Naive thymus-derived CD8-positive, alpha-beta T cell (primary cell): ENCODE measurements around the gene CASS4. TPM values are rescaled to one million over a fixed set of nuclear protein-coding genes. Genes with fewer than 3 reads are reported as not detected.

Experiments used
- ATAC-seq, 2 donors: fragments of 150-1000 bp; cut with Tn5 transposase in 1 of 2; sonication (Bioruptor Pico), chemical (Tn5 transposase) in 1 of 2; 1 replicate in 1 of 2; 2 replicates in 1 of 2; pipeline ENCODE4 v1.10.0; 2021; ENCODE audit warnings: mild to moderate bottlenecking in 2 of 2, moderate library complexity in 2 of 2
- POLR2A ChIA-PET: fragments of 350-600 bp; sonication (Branson Sonifier 250); formaldehyde crosslinking; loops from one replicate; lab custom pipeline; 2021; ENCODE audit warnings: antibody characterized with exemption; lab: Charles Lee
- DNase-seq, 10 donors: peaks; one replicate each; pipeline versions ENCODE4 v3.0.0 to v3.0.0-alpha.2; 2020 to 2022
- H3K27ac Mint-ChIP-seq, 10 donors: one replicate each; pipeline ENCODE4 v1.8.0; 2020 to 2022; ENCODE audit warnings: mild to moderate bottlenecking in 10 of 10, mixed read lengths in 10 of 10, moderate library complexity in 4 of 10, inconsistent platforms in 1 of 10
- H3K27me3 Mint-ChIP-seq, 5 donors: one replicate each; pipeline ENCODE4 v1.8.0; 2021 to 2022; ENCODE audit warnings: mixed read lengths in 5 of 5
- H3K36me3 Mint-ChIP-seq, 3 donors: one replicate each; pipeline ENCODE4 v1.8.0; 2020 to 2022; ENCODE audit warnings: mixed read lengths in 3 of 3, mild to moderate bottlenecking in 2 of 3, inconsistent platforms in 1 of 3
- H3K4me1 Mint-ChIP-seq, 4 donors: one replicate each; pipeline ENCODE4 v1.8.0; 2021 to 2022; ENCODE audit warnings: mixed read lengths in 4 of 4
- H3K4me3 Mint-ChIP-seq, 10 donors: one replicate each; pipeline ENCODE4 v1.8.0; 2020 to 2022; ENCODE audit warnings: mild to moderate bottlenecking in 10 of 10, mixed read lengths in 10 of 10, moderate library complexity in 6 of 10, inconsistent platforms in 1 of 10
- H3K9me3 Mint-ChIP-seq, 9 donors: one replicate each; pipeline ENCODE4 v1.8.0; 2020 to 2022; ENCODE audit warnings: mixed read lengths in 9 of 9, mild to moderate bottlenecking in 3 of 9, inconsistent platforms in 1 of 9, moderate library complexity in 1 of 9
- polyA plus RNA-seq, 3 donors: library from polyadenylated mRNA; unstranded; fragments of 300-500 nt; fragmentation: Illumina TruSeq; gene quantifications; one replicate each; pipeline ENCODE4 v1.2.3, GENCODE V29; 2021
- total RNA-seq, 8 experiments: library from RNA in 2 of 8; stranded (reverse) in 2 of 8; gene quantifications; one replicate each; pipeline ENCODE4 v1.2.3 and lab custom pipeline; 2021 to 2026

CASS4 gene, protein sequence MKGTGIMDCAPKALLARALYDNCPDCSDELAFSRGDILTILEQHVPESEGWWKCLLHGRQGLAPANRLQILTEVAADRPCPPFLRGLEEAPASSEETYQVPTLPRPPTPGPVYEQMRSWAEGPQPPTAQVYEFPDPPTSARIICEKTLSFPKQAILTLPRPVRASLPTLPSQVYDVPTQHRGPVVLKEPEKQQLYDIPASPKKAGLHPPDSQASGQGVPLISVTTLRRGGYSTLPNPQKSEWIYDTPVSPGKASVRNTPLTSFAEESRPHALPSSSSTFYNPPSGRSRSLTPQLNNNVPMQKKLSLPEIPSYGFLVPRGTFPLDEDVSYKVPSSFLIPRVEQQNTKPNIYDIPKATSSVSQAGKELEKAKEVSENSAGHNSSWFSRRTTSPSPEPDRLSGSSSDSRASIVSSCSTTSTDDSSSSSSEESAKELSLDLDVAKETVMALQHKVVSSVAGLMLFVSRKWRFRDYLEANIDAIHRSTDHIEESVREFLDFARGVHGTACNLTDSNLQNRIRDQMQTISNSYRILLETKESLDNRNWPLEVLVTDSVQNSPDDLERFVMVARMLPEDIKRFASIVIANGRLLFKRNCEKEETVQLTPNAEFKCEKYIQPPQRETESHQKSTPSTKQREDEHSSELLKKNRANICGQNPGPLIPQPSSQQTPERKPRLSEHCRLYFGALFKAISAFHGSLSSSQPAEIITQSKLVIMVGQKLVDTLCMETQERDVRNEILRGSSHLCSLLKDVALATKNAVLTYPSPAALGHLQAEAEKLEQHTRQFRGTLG
- total RNA-seq (10 to 100 TPM; 11.6 to 12.9 TPM), polyA plus RNA-seq (10 to 100 TPM in 1 of 3 donors, 1 to 10 TPM in 2; 5.5 to 11.2 (median 7.1) TPM), total RNA-seq (lab: John Stamatoyannopoulos, UW) (3.2 to 45.8 (median 18.1) reads per million in 6 experiments)

DNA sequence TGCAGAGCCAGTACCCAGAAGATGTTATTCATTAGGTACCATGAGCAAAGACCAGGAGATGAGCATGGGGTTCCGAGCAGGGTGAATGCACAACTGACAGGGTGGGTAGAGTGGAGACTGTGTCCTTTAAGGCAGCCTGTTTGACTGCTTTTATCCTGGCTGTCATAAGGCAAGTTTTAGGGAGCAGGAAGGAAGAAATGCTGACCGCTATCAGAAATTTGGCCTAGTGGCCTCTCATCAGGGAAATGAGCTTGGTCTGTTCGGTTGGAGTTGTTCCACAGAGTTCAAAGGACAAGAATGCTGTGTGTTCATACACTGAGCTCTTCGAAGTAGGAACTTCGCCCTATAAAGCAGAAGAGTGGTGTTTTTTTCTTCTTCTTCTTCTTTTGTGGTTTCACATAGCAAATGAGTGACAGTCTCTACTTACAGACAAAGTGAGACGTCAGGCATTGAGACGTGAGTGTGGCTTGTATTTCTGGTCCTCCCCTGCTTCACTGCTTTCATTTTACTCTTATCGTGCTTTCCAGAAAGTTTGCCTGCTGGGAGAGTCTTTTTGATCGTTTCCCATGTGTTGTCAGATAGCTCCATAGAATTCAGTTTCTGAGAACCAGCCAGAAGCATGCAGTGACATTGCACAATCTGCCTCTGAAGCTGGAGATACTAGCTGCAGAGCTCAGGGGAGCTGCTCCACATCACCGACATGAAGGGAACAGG lies at the start of gene CASS4:
TSS of gene CASS4 (plus strand) at position 502 of the 714 bp plus-strand sequence. CDS start at position 701, 199 bp downstream.
- Mint-ChIP-seq H3K9me3 (no peaks in the 10 kb centered on the region), H3K4me3 (peak within 1 kb of the TSS; percentile 88 to 98 (median 94)), H3K36me3 (peaks cover 0 to 15% (median 4%) of the 10 kb centered on the region in 3 donors), H3K27me3 (no peaks in the 10 kb centered on the region), H3K27ac (peak within 1 kb of the TSS; percentile 94 to 99 (median 98)), H3K4me1 (peaks cover 26 to 63% (median 62%) of the 10 kb centered on the region in 4 donors)
- ATAC-seq: peak; percentile 86 to 87
- peak in 8 of 10 donors; percentile 36 to 79 (median 64) for DNase-seq
- POLR2A ChIA-PET: interaction anchor here (1.0 to 3.2 kb wide), 13 partner anchors 10 to 60 kb away, joined by 3 to 34 read pairs (median 4); partner anchors contain the start of genes AURKA, CSTF1, FAM210B and RTF2

GRCh38 chr20:56362833-56363413 lies 49.1 kb upstream of the CASS4 start:
- DNase-seq: no peak
- POLR2A ChIA-PET: no interaction called here
- peaks cover 7 to 24% (median 17%) of the 10 kb centered on the region in 4 donors for H3K4me1 Mint-ChIP-seq
- H3K36me3 Mint-ChIP-seq: peaks cover 5 to 30% (median 17%) of the 10 kb centered on the region in 3 donors
- ATAC-seq: no peak
- H3K9me3 Mint-ChIP-seq: no peaks in the 10 kb centered on the region
- H3K4me3 Mint-ChIP-seq: no peak overlapping the region
- peak overlapping the region in 1 of 10 donors; percentile 12 for H3K27ac Mint-ChIP-seq
- H3K27me3 Mint-ChIP-seq: no peaks in the 10 kb centered on the region

DNA sequence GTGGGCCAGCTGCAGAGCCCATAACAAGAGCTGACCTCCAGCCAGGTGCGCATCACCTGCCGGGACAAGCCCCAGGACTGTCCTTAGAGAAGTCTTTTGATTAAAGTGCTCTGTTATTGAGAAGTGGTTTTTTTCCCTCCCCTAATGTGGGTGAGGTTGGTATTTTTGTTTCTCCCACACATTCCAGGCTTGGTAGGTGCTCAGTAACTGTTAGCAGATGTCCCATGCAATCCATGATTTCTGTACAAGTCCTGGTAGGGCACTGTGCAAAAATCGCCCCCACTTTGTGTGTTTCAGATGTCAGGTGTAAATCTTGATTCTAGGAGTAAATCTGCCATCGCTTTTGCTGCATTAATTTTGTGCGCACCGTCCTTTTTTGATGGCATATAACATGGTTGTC lies 48.6 kb upstream of the CASS4 start:
- H3K4me1 Mint-ChIP-seq: peaks cover 7 to 19% (median 15%) of the 10 kb centered on the region in 4 donors
- peak overlapping the region in 1 of 10 donors; percentile 10 for H3K4me3 Mint-ChIP-seq
- DNase-seq (no peak), ATAC-seq (no peak)
- no peaks in the 10 kb centered on the region for H3K27me3 Mint-ChIP-seq
- no peaks in the 10 kb centered on the region for H3K9me3 Mint-ChIP-seq
- H3K27ac Mint-ChIP-seq: no peak overlapping the region
- POLR2A ChIA-PET: no interaction called here
- peaks cover 5 to 34% (median 17%) of the 10 kb centered on the region in 3 donors for H3K36me3 Mint-ChIP-seq

- Mint-ChIP-seq H3K4me3 (no peak overlapping the region), H3K27me3 (no peaks in the 10 kb centered on the region), H3K27ac (no peak overlapping the region), H3K9me3 (no peaks in the 10 kb centered on the region), H3K36me3 (peaks cover 5 to 34% (median 19%) of the 10 kb centered on the region in 3 donors), H3K4me1 (peaks cover 0 to 6% (median 0%) of the 10 kb centered on the region in 4 donors)
- ATAC-seq (no peak), DNase-seq (no peak)
- POLR2A ChIA-PET: no interaction called here
Measured at GRCh38 chr20:56368351-56369134, 43.5 kb upstream of the CASS4 start.

DNA sequence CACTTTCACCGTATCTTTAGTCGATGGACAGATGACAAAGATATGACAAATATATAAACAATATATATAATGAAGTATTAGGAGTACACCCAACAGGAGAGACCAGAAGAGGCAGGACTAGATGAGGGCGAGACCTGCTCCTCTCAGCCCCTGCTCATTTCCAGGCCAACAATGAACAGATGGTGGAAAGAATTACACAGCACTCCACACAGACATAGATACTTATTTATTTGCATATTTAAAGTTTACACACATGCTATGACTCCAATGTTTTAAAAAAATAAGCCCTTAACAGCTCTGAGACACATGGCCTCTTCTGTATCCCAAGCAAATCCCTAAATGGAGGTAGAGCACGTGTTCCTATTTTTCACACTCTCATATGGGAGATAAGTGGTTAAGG lies 42.9 kb upstream of the CASS4 start:
- no peak overlapping the region for H3K4me3 Mint-ChIP-seq
- H3K27ac Mint-ChIP-seq: no peak overlapping the region
- no peak for ATAC-seq
- no peak for DNase-seq
- POLR2A ChIA-PET: no interaction called here
- no peaks in the 10 kb centered on the region for H3K9me3 Mint-ChIP-seq
- H3K27me3 Mint-ChIP-seq: no peaks in the 10 kb centered on the region
- H3K36me3 Mint-ChIP-seq: peaks cover 5 to 34% (median 15%) of the 10 kb centered on the region in 3 donors
- H3K4me1 Mint-ChIP-seq: peaks cover 0 to 6% (median 1%) of the 10 kb centered on the region in 4 donors

- Mint-ChIP-seq H3K36me3 (peaks cover under 1 to 13% (median 4%) of the 10 kb centered on the region in 3 donors), H3K9me3 (no peaks in the 10 kb centered on the region), H3K4me1 (peaks cover 0 to 8% (median 3%) of the 10 kb centered on the region in 4 donors), H3K4me3 (no peak overlapping the region), H3K27me3 (no peaks in the 10 kb centered on the region), H3K27ac (no peak overlapping the region)
- DNase-seq (no peak), ATAC-seq (no peak)
- POLR2A ChIA-PET: interaction anchor here (0.6 to 1.1 kb wide), 2 partner anchors 13 to 21 kb away, joined by 3 to 4 read pairs; partner anchors contain the start of gene FAM210B
Measured at GRCh38 chr20:56371977-56372376, 40.1 kb upstream of the CASS4 start.

GRCh38 chr20:56372850-56373249 lies 39.2 kb upstream of the CASS4 start:
- DNase-seq (no peak), ATAC-seq (no peak)
- Mint-ChIP-seq H3K36me3 (peaks cover 0 to 5% (median 2%) of the 10 kb centered on the region in 3 donors), H3K4me3 (no peak overlapping the region), H3K9me3 (no peaks in the 10 kb centered on the region), H3K27me3 (no peaks in the 10 kb centered on the region), H3K4me1 (peaks cover 0 to 8% (median 3%) of the 10 kb centered on the region in 4 donors), H3K27ac (peak overlapping the region in 2 of 10 donors; percentile 1 to 5)
- POLR2A ChIA-PET: interaction anchor here (1.1 kb wide), 1 partner anchor 14 kb away, joined by 4 read pairs; the partner anchor contains the start of gene FAM210B

DNA sequence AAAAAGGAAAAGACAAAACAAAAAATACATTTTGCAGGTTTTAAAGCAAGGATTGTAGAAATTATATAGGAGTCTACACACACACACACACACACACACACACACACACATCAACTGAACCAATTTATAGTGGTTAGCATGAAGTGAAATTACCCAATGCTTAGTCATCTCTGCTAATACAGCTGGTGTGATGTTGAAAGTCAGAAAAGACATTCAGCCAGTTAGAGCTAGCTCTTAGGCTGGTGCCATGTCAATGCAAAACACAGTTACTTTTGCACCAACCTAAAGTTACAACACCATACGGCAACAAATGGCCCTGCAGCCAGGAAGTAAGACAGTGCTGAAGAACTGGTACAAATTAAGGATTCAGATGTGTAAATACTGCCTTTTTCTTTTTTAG lies 38.1 kb upstream of the CASS4 start:
- Mint-ChIP-seq H3K27ac (no peak overlapping the region), H3K27me3 (no peaks in the 10 kb centered on the region), H3K4me1 (peaks cover 0 to 8% (median 3%) of the 10 kb centered on the region in 4 donors), H3K9me3 (no peaks in the 10 kb centered on the region), H3K36me3 (peaks cover 0 to 3% (median 0%) of the 10 kb centered on the region in 3 donors), H3K4me3 (no peak overlapping the region)
- no peak for ATAC-seq
- no peak for DNase-seq
- POLR2A ChIA-PET: no interaction called here

DNA sequence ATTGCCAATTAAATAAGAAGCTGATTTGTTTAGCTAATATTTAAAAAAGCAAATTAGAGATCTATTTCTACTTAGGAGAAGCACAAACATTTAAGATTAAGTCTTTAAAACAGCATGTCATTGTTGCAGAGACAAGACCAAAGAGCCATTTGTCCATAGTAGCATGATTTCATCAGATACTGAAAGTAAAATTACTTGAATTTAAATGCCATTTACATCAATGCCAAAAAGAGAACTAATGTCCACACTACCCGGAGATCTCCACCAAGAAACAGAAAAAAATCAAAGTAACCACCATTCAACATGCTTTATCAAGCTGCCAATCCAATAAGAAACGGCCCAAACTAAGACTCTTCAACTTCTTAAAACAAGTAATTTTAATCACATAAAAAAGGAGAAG lies 35.7 kb upstream of the CASS4 start:
- DNase-seq (no peak), ATAC-seq (no peak)
- Mint-ChIP-seq H3K4me3 (no peak overlapping the region), H3K27me3 (no peaks in the 10 kb centered on the region), H3K9me3 (no peaks in the 10 kb centered on the region), H3K36me3 (peaks cover 0 to 2% (median 0%) of the 10 kb centered on the region in 3 donors), H3K27ac (no peak overlapping the region), H3K4me1 (peaks cover 0 to 8% (median 3%) of the 10 kb centered on the region in 4 donors)
- POLR2A ChIA-PET: no interaction called here

- ATAC-seq (no peak), DNase-seq (no peak)
- POLR2A ChIA-PET: no interaction called here
- peaks cover 0 to 8% (median 0%) of the 10 kb centered on the region in 4 donors for H3K4me1 Mint-ChIP-seq
- H3K4me3 Mint-ChIP-seq: no peak overlapping the region
- H3K9me3 Mint-ChIP-seq: no peaks in the 10 kb centered on the region
- no peak overlapping the region for H3K27ac Mint-ChIP-seq
- no peaks in the 10 kb centered on the region for H3K27me3 Mint-ChIP-seq
- peaks cover 0 to 3% (median 2%) of the 10 kb centered on the region in 3 donors for H3K36me3 Mint-ChIP-seq
Measured at GRCh38 chr20:56378386-56378785, 33.7 kb upstream of the CASS4 start.

DNA sequence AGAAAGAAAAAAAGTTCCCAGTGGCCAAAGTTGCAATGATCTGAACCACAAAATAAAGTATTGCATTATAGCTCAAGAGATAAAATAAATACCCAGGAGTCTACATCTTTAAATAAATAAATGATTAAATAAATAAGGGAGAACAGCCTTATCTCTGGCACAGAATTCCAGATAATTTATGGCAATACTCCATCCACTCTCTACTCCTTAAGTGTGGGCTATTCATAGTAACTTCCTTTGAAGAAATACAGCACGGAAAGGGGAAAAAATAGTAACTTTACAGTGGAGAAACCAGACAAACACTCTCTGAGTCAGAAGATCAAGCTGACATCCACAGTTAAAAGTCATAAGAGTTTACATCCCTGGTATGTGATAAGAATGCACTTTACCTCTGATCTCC lies 31.7 kb upstream of the CASS4 start:
- no peak overlapping the region for H3K4me3 Mint-ChIP-seq
- no peak for ATAC-seq
- peaks cover 0 to 6% (median 0%) of the 10 kb centered on the region in 4 donors for H3K4me1 Mint-ChIP-seq
- no peaks in the 10 kb centered on the region for H3K9me3 Mint-ChIP-seq
- POLR2A ChIA-PET: no interaction called here
- no peaks in the 10 kb centered on the region for H3K27me3 Mint-ChIP-seq
- H3K27ac Mint-ChIP-seq: no peak overlapping the region
- no peak for DNase-seq
- peaks cover 0 to 3% (median 2%) of the 10 kb centered on the region in 3 donors for H3K36me3 Mint-ChIP-seq
